ENCODE results near the gene MPO.

DNA sequence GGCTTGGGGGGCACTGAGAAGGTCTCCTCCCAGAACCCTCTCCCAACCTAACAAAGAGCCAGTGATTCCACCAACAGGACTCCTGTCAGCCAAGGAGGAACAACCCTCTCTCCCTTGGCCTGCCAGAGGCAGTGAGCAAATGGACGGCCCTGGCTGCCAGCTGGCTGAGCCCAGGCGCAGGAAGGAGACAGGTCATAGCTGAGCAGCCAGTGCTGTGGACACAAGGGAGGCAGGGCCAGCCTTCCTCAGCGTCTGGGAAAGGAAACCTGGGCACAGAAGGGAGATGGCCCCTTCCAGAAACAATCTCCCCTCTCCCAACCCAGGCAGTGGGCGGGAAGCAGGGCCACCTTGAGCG lies 2.1 kb downstream of the MPO start:
- TF ChIP-seq, protein P1, sequence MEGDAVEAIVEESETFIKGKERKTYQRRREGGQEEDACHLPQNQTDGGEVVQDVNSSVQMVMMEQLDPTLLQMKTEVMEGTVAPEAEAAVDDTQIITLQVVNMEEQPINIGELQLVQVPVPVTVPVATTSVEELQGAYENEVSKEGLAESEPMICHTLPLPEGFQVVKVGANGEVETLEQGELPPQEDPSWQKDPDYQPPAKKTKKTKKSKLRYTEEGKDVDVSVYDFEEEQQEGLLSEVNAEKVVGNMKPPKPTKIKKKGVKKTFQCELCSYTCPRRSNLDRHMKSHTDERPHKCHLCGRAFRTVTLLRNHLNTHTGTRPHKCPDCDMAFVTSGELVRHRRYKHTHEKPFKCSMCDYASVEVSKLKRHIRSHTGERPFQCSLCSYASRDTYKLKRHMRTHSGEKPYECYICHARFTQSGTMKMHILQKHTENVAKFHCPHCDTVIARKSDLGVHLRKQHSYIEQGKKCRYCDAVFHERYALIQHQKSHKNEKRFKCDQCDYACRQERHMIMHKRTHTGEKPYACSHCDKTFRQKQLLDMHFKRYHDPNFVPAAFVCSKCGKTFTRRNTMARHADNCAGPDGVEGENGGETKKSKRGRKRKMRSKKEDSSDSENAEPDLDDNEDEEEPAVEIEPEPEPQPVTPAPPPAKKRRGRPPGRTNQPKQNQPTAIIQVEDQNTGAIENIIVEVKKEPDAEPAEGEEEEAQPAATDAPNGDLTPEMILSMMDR (IDR thresholded peaks at IDR 0.05), result no peak
- no peak for TF ChIP-seq EZH2 (IDR thresholded peaks at IDR 0.05; ENCODE audit: borderline replicate concordance, insufficient read depth, low read depth, low read length, poor library complexity, severe bottlenecking)
